ENCODE measurements around the gene IDH1. TPM values are rescaled to one million over a fixed set of nuclear protein-coding genes. Genes with fewer than 3 reads are reported as not detected.
A peak's percentile ranks its signal among the peaks of the same experiment; 100 is the strongest.

Gene IDH1
- polyA plus RNA-seq, 4 donors, result 115 to 297 (median 243) TPM

- peaks cover 11 to 24% (median 17%) of the 10 kb centered on the region in 3 donors for H3K36me3 ChIP-seq (ENCODE audit: control insufficient read depth in 3 of 3, insufficient read depth in 2 of 3, low read depth in 1 of 3, low read length in 3 of 3)
- WGBS, 3 donors, result 78 to 93% (median 84%) methylated on average over 4 of the region's 4 CpGs
- no peak for DNase-seq
These were observed 31.0 kb upstream of the IDH1 start for GRCh38 chr2:208285853-208286252.

GRCh38 chr2:208280933-208281332 lies 26.1 kb upstream of the IDH1 start:
- DNase-seq, result no peak
- peaks cover 8 to 14% (median 12%) of the 10 kb centered on the region in 3 donors for H3K36me3 ChIP-seq (ENCODE audit: control insufficient read depth in 3 of 3, insufficient read depth in 2 of 3, low read depth in 1 of 3, low read length in 3 of 3)
- no peak overlapping the region for H3K27ac ChIP-seq (ENCODE audit: low read depth in 1 of 3, low read length in 2 of 3)
- WGBS, 3 donors, result 76 to 86% (median 78%) methylated on average over 3 of the region's 3 CpGs
- H3K4me1 ChIP-seq (ENCODE audit: control insufficient read depth in 3 of 3, insufficient read depth in 2 of 3, low read depth in 1 of 3, low read length in 2 of 3), result no peaks in the 10 kb centered on the region
- no peaks in the 10 kb centered on the region for H3K9me3 ChIP-seq (ENCODE audit: control insufficient read depth in 2 of 2, insufficient read depth in 1 of 2, low read depth in 1 of 2, low read length in 1 of 2)
- H3K4me3 ChIP-seq (ENCODE audit: low read depth in 1 of 3, low read length in 3 of 3), result no peak overlapping the region
- FAIRE-seq, result no peak
- no peaks in the 10 kb centered on the region for H3K27me3 ChIP-seq (ENCODE audit: control insufficient read depth in 3 of 3, insufficient read depth in 3 of 3, low read length in 3 of 3)

More at GRCh38 chr2:208285853-208286252, 31.0 kb upstream of the IDH1 start:
- no peak overlapping the region for H3K4me3 ChIP-seq (ENCODE audit: low read depth in 1 of 3, low read length in 3 of 3)
- no peaks in the 10 kb centered on the region for H3K27me3 ChIP-seq (ENCODE audit: control insufficient read depth in 3 of 3, insufficient read depth in 3 of 3, low read length in 3 of 3)
- H3K4me1 ChIP-seq (ENCODE audit: control insufficient read depth in 3 of 3, insufficient read depth in 2 of 3, low read depth in 1 of 3, low read length in 2 of 3), result no peaks in the 10 kb centered on the region
- FAIRE-seq, result no peak
- no peaks in the 10 kb centered on the region for H3K9me3 ChIP-seq (ENCODE audit: control insufficient read depth in 2 of 2, insufficient read depth in 1 of 2, low read depth in 1 of 2, low read length in 1 of 2)
- no peak overlapping the region for H3K27ac ChIP-seq (ENCODE audit: low read depth in 1 of 3, low read length in 2 of 3)

- FAIRE-seq (no peak), DNase-seq (no peak)
- H3K36me3 ChIP-seq (ENCODE audit: control insufficient read depth in 3 of 3, insufficient read depth in 2 of 3, low read depth in 1 of 3, low read length in 3 of 3), result peaks cover 8 to 13% (median 12%) of the 10 kb centered on the region in 3 donors
- no peaks in the 10 kb centered on the region for H3K27me3 ChIP-seq (ENCODE audit: control insufficient read depth in 3 of 3, insufficient read depth in 3 of 3, low read length in 3 of 3)
- 91 to 100% (median 96%) methylated on average over 2 of the region's 2 CpGs for WGBS, 3 donors
- no peaks in the 10 kb centered on the region for H3K4me1 ChIP-seq (ENCODE audit: control insufficient read depth in 3 of 3, insufficient read depth in 2 of 3, low read depth in 1 of 3, low read length in 2 of 3)
- no peaks in the 10 kb centered on the region for H3K9me3 ChIP-seq (ENCODE audit: control insufficient read depth in 2 of 2, insufficient read depth in 1 of 2, low read depth in 1 of 2, low read length in 1 of 2)
- H3K27ac ChIP-seq (ENCODE audit: low read depth in 1 of 3, low read length in 2 of 3), result no peak overlapping the region
- no peak overlapping the region for H3K4me3 ChIP-seq (ENCODE audit: low read depth in 1 of 3, low read length in 3 of 3)
These were observed 25.4 kb upstream of the IDH1 start for GRCh38 chr2:208280234-208280633.

GRCh38 chr2:208279236-208279635 lies 24.4 kb upstream of the IDH1 start:
- no peaks in the 10 kb centered on the region for H3K9me3 ChIP-seq (ENCODE audit: control insufficient read depth in 2 of 2, insufficient read depth in 1 of 2, low read depth in 1 of 2, low read length in 1 of 2)
- H3K4me1 ChIP-seq (ENCODE audit: control insufficient read depth in 3 of 3, insufficient read depth in 2 of 3, low read depth in 1 of 3, low read length in 2 of 3), result no peaks in the 10 kb centered on the region
- H3K27ac ChIP-seq (ENCODE audit: low read depth in 1 of 3, low read length in 2 of 3), result no peak overlapping the region
- H3K27me3 ChIP-seq (ENCODE audit: control insufficient read depth in 3 of 3, insufficient read depth in 3 of 3, low read length in 3 of 3), result no peaks in the 10 kb centered on the region
- DNase-seq (no peak), FAIRE-seq (peak; percentile 44)
- 94 to 97% (median 97%) methylated on average over 2 of the region's 2 CpGs for WGBS, 3 donors
- H3K4me3 ChIP-seq (ENCODE audit: low read depth in 1 of 3, low read length in 3 of 3), result no peak overlapping the region
- H3K36me3 ChIP-seq (ENCODE audit: control insufficient read depth in 3 of 3, insufficient read depth in 2 of 3, low read depth in 1 of 3, low read length in 3 of 3), result peaks cover 8 to 19% (median 15%) of the 10 kb centered on the region in 3 donors

- DNase-seq (no peak), FAIRE-seq (no peak)
- Histone ChIP-seq H3K27me3 (ENCODE audit: control insufficient read depth in 3 of 3, insufficient read depth in 3 of 3, low read length in 3 of 3) (no peaks in the 10 kb centered on the region), H3K9me3 (ENCODE audit: control insufficient read depth in 2 of 2, insufficient read depth in 1 of 2, low read depth in 1 of 2, low read length in 1 of 2) (no peaks in the 10 kb centered on the region), H3K4me3 (ENCODE audit: low read depth in 1 of 3, low read length in 3 of 3) (no peak overlapping the region), H3K36me3 (ENCODE audit: control insufficient read depth in 3 of 3, insufficient read depth in 2 of 3, low read depth in 1 of 3, low read length in 3 of 3) (peaks cover 11 to 23% (median 16%) of the 10 kb centered on the region in 3 donors), H3K4me1 (ENCODE audit: control insufficient read depth in 3 of 3, insufficient read depth in 2 of 3, low read depth in 1 of 3, low read length in 2 of 3) (no peaks in the 10 kb centered on the region), H3K27ac (ENCODE audit: low read depth in 1 of 3, low read length in 2 of 3) (no peak overlapping the region)
- 96 to 100% (median 97%) methylated on average over 2 of the region's 2 CpGs for WGBS, 3 donors
These were observed 23.7 kb upstream of the IDH1 start for GRCh38 chr2:208278549-208278948.

GRCh38 chr2:208274748-208275147 lies 19.9 kb upstream of the IDH1 start:
- FAIRE-seq (no peak), DNase-seq (no peak)
- peaks cover 7 to 22% (median 12%) of the 10 kb centered on the region in 3 donors for H3K36me3 ChIP-seq (ENCODE audit: control insufficient read depth in 3 of 3, insufficient read depth in 2 of 3, low read depth in 1 of 3, low read length in 3 of 3)
- H3K27me3 ChIP-seq (ENCODE audit: control insufficient read depth in 3 of 3, insufficient read depth in 3 of 3, low read length in 3 of 3), result no peaks in the 10 kb centered on the region
- H3K4me1 ChIP-seq (ENCODE audit: control insufficient read depth in 3 of 3, insufficient read depth in 2 of 3, low read depth in 1 of 3, low read length in 2 of 3), result no peaks in the 10 kb centered on the region
- no peaks in the 10 kb centered on the region for H3K9me3 ChIP-seq (ENCODE audit: control insufficient read depth in 2 of 2, insufficient read depth in 1 of 2, low read depth in 1 of 2, low read length in 1 of 2)
- no peak overlapping the region for H3K4me3 ChIP-seq (ENCODE audit: low read depth in 1 of 3, low read length in 3 of 3)
- H3K27ac ChIP-seq (ENCODE audit: low read depth in 1 of 3, low read length in 2 of 3), result no peak overlapping the region

- H3K9me3 ChIP-seq (ENCODE audit: control insufficient read depth in 2 of 2, insufficient read depth in 1 of 2, low read depth in 1 of 2, low read length in 1 of 2), result no peaks in the 10 kb centered on the region
- DNase-seq, result no peak
- WGBS, 3 donors, result 91 to 98% (median 96%) methylated on average over 2 of the region's 2 CpGs
- no peak overlapping the region for H3K4me3 ChIP-seq (ENCODE audit: low read depth in 1 of 3, low read length in 3 of 3)
- no peak overlapping the region for H3K27ac ChIP-seq (ENCODE audit: low read depth in 1 of 3, low read length in 2 of 3)
- H3K27me3 ChIP-seq (ENCODE audit: control insufficient read depth in 3 of 3, insufficient read depth in 3 of 3, low read length in 3 of 3), result no peaks in the 10 kb centered on the region
- peaks cover 3 to 12% (median 9%) of the 10 kb centered on the region in 3 donors for H3K36me3 ChIP-seq (ENCODE audit: control insufficient read depth in 3 of 3, insufficient read depth in 2 of 3, low read depth in 1 of 3, low read length in 3 of 3)
- FAIRE-seq, result no peak
- peaks cover 0 to 13% (median 7%) of the 10 kb centered on the region in 3 donors for H3K4me1 ChIP-seq (ENCODE audit: control insufficient read depth in 3 of 3, insufficient read depth in 2 of 3, low read depth in 1 of 3, low read length in 2 of 3)
These were observed 14.2 kb upstream of the IDH1 start for GRCh38 chr2:208269091-208269490.

GRCh38 chr2:208268156-208268952 lies 13.5 kb upstream of the IDH1 start:
- Histone ChIP-seq H3K9me3 (ENCODE audit: control insufficient read depth in 2 of 2, insufficient read depth in 1 of 2, low read depth in 1 of 2, low read length in 1 of 2) (no peaks in the 10 kb centered on the region), H3K27ac (ENCODE audit: low read depth in 1 of 3, low read length in 2 of 3) (no peak overlapping the region), H3K4me1 (ENCODE audit: control insufficient read depth in 3 of 3, insufficient read depth in 2 of 3, low read depth in 1 of 3, low read length in 2 of 3) (peaks cover 0 to 13% (median 7%) of the 10 kb centered on the region in 3 donors), H3K36me3 (ENCODE audit: control insufficient read depth in 3 of 3, insufficient read depth in 2 of 3, low read depth in 1 of 3, low read length in 3 of 3) (peaks cover 0 to 7% (median 4%) of the 10 kb centered on the region in 3 donors), H3K27me3 (ENCODE audit: control insufficient read depth in 3 of 3, insufficient read depth in 3 of 3, low read length in 3 of 3) (no peaks in the 10 kb centered on the region), H3K4me3 (ENCODE audit: low read depth in 1 of 3, low read length in 3 of 3) (no peak overlapping the region)
- no peak for FAIRE-seq
- 86% methylated on average over 8 of the region's 8 CpGs for WGBS, 3 donors
- DNase-seq, result no peak
